Measurements from ENCODE around the gene RASGEF1C.
"Not testable (repeated sequence)": the region's sequence is repeated elsewhere in the genome, so short reads cannot be mapped to it uniquely, and the experiment has no call there.

RASGEF1C gene

GRCh38 chr5:180135967-180136629 is 72.9 kb downstream of the RASGEF1C start:
- no peak for DNase-seq (ENCODE audit: low spot score)

- DNase-seq (ENCODE audit: low spot score) = no peak
These were observed 73.7 kb downstream of the RASGEF1C start for GRCh38 chr5:180135128-180135955.

GRCh38 chr5:180133971-180134508 is 75.0 kb downstream of the RASGEF1C start:
- DNase-seq (ENCODE audit: low spot score) = no peak

DNA sequence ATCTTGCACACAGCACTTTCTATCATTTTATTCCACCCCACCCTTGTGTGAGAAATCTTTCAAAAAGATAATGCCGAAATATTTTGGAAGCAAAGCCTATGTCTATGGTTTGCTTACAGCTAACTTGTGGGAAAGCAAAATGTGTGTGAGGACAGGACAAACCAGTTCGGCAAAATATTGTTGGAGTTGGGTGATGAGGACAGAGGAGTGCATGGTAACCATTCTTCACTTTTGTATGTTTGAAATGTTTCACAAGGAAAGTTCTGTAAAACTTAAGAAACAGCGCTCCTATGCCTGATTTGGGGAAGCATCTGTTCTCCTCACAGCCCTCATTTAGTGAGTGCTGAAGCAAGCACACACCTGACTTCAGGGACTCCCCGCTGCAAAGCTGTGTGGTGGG is 75.5 kb downstream of the RASGEF1C start:
- no peak for DNase-seq (ENCODE audit: low spot score)

GRCh38 chr5:180133060-180133459 is 76.0 kb downstream of the RASGEF1C start:
- no peak for DNase-seq (ENCODE audit: low spot score)

GRCh38 chr5:180130876-180131740 is 77.9 kb downstream of the RASGEF1C start:
- DNase-seq (ENCODE audit: low spot score) = no peak

- no peak for DNase-seq (ENCODE audit: low spot score)
These were observed 78.6 kb downstream of the RASGEF1C start for GRCh38 chr5:180130291-180130869.

GRCh38 chr5:180129291-180130190 is 79.5 kb downstream of the RASGEF1C start:
- DNase-seq (ENCODE audit: low spot score) = no peak

DNA sequence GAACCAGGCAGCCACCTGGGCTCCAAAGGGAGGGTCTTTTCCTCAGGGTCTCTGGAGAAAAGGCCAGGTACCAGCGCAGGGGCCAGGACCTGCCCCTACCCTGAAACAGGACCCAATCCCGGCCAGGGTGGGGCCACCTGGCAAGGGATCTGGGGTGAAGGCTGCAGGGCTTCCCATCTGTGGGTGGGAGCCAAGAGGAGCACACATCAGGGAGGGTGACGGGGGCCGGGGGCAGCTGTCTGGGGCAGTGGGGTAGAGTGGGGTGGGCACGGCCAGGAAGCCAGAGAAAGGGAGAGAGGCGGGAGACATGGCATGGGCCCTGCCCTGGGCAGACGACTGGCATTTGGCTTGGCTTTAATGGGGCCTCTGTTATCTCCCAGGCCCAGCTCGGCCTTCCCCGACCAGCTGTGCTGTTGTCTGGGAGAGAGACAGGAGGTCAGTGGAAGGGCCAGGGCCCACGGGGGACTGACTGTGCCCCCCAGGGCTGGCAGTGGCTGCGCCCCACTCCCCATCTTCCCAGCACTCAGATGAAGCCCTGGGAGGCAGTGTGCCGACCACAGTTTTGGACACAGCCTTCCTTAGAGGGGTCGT is 80.2 kb downstream of the RASGEF1C start:
- DNase-seq (ENCODE audit: low spot score) = no peak

DNA sequence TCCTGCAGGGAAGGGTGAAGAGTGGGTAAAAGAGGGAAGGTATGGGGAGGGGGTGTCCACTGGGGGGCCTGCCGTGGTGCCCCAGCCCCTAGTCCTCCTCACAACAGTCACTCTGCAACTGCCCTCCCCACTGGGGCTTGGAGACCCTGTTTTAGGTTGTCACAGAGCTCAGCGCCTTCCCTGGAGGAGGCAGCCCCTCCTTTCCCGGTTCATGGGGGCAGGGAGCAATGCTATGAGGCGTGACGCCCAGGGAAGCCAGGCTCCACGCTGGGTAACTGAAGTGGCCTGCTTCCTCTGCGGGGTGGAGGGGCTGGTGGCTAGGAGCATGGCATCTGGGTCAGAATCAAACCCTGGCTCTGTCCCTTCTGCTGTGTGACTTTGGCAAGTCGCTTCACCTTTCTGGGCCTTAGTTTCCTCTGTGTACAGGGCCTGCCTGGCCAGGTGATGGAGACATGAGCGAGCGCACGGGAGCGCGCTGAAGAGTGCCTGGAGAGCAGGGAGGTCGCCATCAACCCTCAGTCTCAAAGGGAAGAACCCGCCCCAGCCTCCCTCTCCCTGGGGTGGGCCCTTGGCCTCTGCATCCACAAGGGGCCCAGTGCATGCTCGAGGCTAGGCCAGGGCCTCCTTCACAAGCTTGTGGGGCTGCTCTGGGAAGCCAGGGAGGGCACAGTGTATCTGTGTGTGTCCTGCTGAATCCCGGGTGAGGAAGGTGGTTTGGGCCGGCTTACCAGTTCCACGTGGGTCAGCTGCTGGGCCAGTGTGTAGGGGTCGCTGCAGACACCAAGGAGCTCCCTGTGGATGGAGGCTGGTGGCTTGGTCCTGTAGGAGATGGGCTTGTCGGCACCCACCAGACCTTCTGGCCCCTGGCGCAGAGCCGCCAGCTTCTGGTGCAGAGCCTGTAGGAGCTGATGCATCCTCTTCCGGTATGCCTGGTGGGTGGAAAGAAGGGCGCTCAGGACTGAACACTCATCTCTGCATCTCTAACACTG is 81.0 kb downstream of the RASGEF1C start:
- DNase-seq (ENCODE audit: low spot score) = no peak

GRCh38 chr5:180126716-180127681 is 82.0 kb downstream of the RASGEF1C start:
- no peak for DNase-seq (ENCODE audit: low spot score)

- not testable (repeated sequence) for DNase-seq (ENCODE audit: low spot score)
These were observed 82.9 kb downstream of the RASGEF1C start for GRCh38 chr5:180126156-180126555.

- not testable (repeated sequence) for DNase-seq (ENCODE audit: low spot score)
These were observed 84.3 kb downstream of the RASGEF1C start for GRCh38 chr5:180124662-180125061.

GRCh38 chr5:180122875-180123274 is 86.1 kb downstream of the RASGEF1C start:
- DNase-seq (ENCODE audit: low spot score) = no peak

- no peak for DNase-seq (ENCODE audit: low spot score)
These were observed 87.1 kb downstream of the RASGEF1C start for GRCh38 chr5:180121826-180122413.

- DNase-seq (ENCODE audit: low spot score) = no peak
These were observed 88.5 kb downstream of the RASGEF1C start for GRCh38 chr5:180120237-180121101.

- no peak for DNase-seq (ENCODE audit: low spot score)
These were observed 89.1 kb downstream of the RASGEF1C start for GRCh38 chr5:180119903-180120236.
